Islet of Langerhans (tissue), 1 donor: ENCODE data around the gene IPO5.
"Not testable (repeated sequence)": the region's sequence is repeated elsewhere in the genome, so short reads cannot be mapped to it uniquely, and the experiment has no call there.

Source experiments
- FAIRE-seq: peaks from one replicate; lab custom pipeline; 2011; peaks lifted over from hg19 to GRCh38; lab: Jason Lieb, UNC

The IPO5 gene

GRCh38 chr13:98014766-98015165 is 61.3 kb downstream of the IPO5 start:
- FAIRE-seq: no peak

DNA sequence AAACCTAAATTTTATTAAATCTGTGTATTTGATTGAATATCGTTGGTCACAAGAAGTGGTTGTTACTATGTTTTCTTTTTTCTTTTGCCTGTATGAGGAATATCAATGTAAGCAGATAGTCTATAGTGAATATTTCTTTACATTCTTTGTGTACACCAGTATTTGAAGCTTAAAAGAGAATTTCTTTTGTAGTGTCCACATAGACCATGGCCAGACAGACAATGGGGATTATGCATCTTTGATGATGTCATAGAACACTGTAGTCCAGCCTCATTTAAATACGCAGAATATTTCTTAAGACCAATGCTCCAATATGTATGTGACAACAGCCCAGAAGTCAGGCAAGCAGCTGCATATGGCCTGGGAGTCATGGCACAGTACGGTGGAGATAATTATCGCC is 64.8 kb downstream of the IPO5 start:
- FAIRE-seq: no peak

- no peak for FAIRE-seq
Observed at GRCh38 chr13:98019186-98019585, 65.7 kb downstream of the IPO5 start.

GRCh38 chr13:98020271-98020670 is 66.8 kb downstream of the IPO5 start:
- FAIRE-seq: no peak

DNA sequence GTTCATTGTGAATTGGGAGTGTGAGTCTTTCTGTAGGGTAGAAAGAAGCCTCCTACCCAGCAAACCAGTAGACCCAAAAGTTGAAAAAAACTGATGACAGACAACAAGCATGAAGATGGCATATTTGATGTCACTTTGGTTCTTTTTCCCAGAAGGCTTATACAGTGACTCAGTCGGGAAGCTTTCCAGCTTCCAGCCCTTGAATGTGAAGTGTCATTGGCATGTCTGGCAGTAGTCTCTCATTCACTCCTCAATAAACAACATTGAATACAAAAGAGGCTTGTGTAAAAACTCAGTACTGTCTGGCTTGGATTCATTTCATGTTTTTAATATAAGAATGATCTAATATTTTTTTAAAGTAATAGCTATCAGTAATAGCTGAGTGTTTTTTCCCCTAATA is 68.7 kb downstream of the IPO5 start:
- no peak for FAIRE-seq

DNA sequence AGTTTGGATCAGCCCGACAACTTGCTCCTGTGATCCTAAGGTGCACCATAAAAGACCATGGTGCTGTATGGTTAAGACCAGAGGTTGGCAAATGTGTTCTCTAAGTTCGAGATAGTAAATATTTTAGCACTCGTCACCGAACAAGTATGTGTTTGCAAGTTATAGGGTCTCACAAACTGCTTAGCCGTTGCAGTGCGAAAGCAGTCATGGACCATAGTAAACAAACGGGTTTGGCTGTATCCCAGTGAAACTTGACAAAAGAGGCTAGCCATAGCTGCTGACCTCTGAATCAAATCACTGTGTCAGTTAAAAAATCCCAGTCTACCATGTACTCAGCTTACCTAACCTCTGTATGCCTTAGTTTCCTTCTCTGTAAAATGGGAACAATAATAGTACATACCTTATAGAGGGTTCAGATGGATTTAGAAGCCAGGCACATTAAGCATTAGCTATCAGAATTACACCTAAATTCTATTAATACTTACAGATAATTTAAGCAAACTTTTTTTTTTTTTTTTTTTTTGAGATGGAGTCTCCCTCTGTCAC is 72.1 kb downstream of the IPO5 start:
- no peak for FAIRE-seq

GRCh38 chr13:98026457-98026857 is 73.0 kb downstream of the IPO5 start:
- no peak for FAIRE-seq

DNA sequence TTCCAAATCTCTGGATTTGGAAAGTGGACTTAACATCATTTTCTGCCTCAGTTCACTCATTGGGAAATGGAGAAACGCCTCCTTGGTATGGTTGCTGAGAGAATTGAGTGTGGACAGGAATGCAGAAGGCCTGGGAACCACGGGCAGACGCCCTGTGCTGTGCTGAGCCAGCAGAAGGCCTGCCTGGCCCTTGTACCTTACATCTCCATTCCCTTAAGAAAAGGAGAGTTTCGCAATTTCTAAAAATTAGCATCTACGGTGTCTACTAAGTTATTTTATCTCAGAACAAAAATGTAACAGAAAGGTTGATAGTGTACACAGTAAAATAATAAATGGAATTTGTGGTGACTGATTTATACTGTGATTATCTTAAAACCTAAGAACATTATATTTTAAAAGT is 78.7 kb downstream of the IPO5 start:
- FAIRE-seq: no peak

- FAIRE-seq: no peak
Observed at GRCh38 chr13:98033277-98034247, 80.1 kb downstream of the IPO5 start.

GRCh38 chr13:98035373-98035772 is 81.9 kb downstream of the IPO5 start:
- FAIRE-seq: no peak

DNA sequence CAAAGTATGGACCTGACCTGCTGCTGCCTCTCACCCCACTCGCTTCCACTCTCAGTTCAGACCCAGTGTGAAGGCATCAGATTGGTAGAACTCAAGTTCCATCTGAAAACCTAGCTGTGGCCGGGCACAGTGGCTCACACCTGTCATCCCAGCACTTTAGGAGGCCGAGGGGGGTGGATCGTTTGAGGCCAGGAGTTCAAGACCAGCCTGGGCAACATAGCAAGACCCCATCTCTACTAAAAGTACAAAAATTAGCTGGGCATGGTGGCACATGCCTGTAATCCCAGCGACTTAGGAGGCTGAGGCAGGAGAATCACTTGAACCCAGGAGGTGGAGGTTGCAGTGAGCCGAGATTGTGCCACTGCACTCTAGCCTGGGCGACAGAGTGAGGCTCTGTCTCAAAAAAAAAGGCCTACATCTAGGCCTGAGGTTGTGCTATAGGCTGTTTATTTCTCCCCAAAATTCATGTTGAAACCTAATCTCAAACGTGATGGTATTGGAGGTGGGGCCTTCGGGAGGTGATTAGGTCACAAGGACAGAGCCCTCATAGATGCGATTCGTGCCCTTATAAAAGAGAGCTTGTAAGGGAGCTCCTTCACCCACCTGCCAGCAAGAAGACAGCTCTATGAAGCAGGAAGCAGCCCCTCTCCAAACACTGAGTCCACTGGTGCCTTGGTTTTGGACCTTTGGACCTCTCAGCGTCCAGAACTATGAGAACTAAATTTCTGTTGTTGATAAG is 83.3 kb downstream of the IPO5 start:
- FAIRE-seq: not testable (repeated sequence)

GRCh38 chr13:98039261-98039660 is 85.8 kb downstream of the IPO5 start:
- no peak for FAIRE-seq

DNA sequence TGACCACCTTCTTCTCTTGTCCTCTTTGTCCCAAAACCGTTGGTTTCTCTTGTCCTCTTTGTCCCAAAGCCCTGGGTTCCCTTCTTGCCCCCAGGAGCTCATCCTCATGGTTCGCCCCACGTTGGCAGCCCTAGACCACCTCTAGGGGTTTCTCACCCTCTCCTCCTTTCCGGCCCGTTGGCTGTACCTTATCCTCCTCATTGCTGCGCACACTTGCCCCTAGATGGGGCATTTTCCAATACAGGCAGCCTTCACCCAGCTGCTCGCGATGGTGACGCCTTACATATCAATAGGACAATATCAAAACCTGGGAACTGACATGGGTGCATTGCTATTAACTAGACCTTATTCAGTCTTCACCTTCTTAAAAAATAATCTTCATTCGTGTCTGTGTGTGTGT is 86.5 kb downstream of the IPO5 start:
- no peak for FAIRE-seq

GRCh38 chr13:98041081-98041820 is 87.8 kb downstream of the IPO5 start:
- FAIRE-seq: no peak

DNA sequence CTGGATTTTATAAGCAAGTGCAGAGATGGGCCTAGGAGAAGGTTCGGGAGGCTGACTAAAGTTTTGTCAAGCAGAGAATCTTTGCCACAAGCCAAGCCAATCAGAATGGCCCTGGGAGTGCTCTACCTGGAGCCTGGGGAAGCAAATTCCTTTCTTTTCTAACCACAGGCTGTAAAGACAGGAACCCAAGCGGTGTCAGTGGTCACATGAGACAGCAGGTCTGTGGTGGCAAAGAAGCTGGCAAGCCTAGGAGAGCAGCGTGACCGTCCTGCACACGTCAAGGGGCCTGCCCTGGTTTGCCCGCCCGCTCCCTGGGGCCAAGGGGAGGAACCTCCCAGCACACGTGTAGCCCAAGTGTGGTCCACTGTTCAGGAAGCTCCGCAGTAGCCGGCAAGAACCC is 90.8 kb downstream of the IPO5 start:
- FAIRE-seq: no peak

DNA sequence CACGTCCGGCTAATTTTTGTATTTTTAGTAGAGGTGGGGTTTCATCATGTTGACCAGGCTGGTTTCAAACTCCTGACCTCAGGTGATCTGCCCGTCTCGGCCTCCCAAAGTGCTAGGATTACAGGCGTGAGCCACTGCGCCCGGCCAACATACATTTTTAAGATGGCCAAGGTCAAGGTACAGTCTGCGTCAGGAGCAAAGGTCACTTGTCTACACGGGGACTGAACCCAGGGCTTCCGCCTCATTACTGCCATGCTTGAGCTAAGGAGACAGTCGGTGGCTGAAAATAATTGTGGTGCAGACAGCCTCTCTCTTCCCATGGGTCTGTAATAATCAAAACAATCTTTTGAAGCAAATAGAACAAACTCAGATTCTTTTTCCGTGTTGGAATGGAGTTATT is 94.3 kb downstream of the IPO5 start:
- not testable (repeated sequence) for FAIRE-seq

GRCh38 chr13:98048265-98048664 is 94.8 kb downstream of the IPO5 start:
- no peak for FAIRE-seq

- no peak for FAIRE-seq
Observed at GRCh38 chr13:98050041-98050466, 96.6 kb downstream of the IPO5 start.

DNA sequence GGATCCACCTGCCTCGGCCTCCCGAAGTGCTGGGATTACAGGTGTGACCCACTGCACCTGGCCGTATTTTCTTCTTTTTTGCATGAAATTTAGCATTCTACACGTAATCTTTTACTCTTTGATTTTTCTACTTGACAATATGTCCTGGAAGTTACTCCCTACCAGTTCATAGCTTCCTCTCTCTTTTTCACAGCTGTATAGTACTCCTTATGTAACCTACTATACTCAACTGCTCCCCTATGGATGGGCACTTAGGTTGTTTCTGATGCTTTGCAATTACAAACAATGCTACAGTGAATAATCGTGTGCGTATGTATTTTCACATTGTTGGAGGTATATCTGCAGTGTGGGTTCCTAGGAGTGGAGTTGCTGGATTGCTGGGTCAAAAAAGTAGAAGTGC is 98.9 kb downstream of the IPO5 start:
- no peak for FAIRE-seq

- no peak for FAIRE-seq
Observed at GRCh38 chr13:98054301-98054700, 100.8 kb downstream of the IPO5 start.

DNA sequence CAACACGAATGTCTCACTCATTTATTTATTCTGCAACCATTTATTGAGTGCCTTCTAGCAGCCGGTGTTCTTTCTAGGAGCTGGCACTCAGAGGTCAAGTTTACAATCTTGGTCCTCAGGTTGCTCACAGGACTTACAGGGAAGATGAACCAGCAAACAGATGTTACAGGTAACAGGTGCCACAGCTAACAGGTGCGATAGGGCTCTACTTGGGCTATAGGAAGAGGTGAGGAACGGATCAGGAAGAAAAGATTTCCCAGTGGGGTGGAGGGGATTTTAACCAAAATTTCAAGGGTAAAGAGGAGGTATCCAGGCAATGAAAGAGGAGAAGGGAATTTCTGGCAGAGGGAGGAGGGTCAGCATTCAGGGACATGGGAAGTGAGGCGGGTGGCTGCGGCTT is 102.1 kb downstream of the IPO5 start:
- FAIRE-seq: no peak

DNA sequence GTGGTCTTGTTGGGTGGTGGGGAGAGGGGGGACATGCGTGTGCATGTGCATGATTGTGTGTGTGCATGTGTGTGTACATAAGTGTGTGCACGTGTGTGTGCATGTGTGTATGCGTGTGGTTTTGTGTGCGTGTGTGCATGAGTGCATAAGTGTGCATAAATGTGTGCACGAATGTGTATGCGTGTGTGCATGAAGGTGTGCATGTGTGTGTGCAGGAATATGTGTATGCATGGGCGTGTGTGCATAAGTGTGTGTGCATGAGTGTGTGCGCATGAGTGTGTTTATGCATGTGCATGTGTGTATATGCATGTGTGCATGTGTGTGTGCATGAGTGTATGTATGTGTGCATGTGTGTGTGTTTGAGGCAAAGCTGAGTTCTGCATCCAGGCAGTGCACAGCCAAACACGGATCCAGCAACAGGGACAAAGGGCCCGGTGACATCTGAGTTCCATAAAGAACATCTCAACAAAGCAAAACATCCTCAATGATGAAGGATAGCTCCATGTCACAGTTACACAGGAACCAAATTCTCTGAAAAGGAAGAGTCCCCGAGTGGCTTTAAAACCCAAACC is 103.5 kb downstream of the IPO5 start:
- no peak for FAIRE-seq
